Measurements from ENCODE around the gene MYLIP. TPM values are rescaled to one million over a fixed set of nuclear protein-coding genes. Genes with fewer than 3 reads are reported as not detected.

MYLIP gene
- total RNA-seq, 4 donors from 2014 or later, result 33.5 to 61.8 (median 35.3) TPM

DNA sequence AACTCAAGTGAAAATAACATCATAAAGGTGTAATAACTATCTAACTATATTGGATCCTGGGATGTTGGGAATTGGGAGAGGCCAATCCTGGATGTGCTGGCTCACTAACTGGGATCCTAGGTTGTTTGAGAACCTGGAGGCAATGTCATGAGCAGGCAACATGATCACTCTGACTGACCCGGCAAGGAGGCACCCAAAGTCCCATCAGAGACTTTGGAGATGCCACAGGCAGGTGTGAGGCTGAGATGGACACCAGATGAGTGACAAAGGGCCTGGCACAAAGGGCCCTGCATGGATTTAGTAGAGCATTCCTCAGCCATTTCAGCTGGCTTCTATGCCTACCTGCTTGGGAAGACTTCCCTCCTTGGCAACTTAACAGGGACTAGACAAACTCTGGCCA is 38.4 kb upstream of the MYLIP start:
- 100% methylated on average over 1 of the region's 1 CpG for WGBS
- intact Hi-C loops (cut with DNase I), result no loop called here

DNA sequence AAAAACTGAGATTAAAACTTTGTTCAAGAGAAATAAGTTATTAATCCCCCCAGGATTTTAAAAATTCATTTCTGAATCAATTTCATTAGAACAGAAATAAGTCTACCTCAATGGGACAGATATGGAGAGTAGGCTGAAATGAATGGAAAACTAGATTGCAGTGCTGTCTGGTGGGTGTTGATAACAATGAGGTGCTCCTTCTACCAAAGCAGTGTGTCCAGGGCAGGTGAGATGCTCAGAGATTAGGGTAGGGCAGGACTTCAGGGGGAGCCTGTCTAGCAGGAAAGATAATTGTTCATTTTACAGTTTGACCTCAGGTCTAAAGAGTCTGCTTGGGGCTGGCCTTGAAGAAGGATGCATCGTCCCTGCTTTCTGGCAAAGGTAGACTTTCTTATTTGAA is 38.0 kb upstream of the MYLIP start:
- no peak overlapping the region for H3K4me3 ChIP-seq
- TF ChIP-seq POLR2A (IDR thresholded peaks at IDR 0.05; ENCODE audit: low read depth), result no peak
- TF ChIP-seq POLR2AphosphoS5 (IDR thresholded peaks at IDR 0.05), result no peak
- no peak for TF ChIP-seq EP300 (IDR thresholded peaks at IDR 0.05)
- TF ChIP-seq, protein P1, sequence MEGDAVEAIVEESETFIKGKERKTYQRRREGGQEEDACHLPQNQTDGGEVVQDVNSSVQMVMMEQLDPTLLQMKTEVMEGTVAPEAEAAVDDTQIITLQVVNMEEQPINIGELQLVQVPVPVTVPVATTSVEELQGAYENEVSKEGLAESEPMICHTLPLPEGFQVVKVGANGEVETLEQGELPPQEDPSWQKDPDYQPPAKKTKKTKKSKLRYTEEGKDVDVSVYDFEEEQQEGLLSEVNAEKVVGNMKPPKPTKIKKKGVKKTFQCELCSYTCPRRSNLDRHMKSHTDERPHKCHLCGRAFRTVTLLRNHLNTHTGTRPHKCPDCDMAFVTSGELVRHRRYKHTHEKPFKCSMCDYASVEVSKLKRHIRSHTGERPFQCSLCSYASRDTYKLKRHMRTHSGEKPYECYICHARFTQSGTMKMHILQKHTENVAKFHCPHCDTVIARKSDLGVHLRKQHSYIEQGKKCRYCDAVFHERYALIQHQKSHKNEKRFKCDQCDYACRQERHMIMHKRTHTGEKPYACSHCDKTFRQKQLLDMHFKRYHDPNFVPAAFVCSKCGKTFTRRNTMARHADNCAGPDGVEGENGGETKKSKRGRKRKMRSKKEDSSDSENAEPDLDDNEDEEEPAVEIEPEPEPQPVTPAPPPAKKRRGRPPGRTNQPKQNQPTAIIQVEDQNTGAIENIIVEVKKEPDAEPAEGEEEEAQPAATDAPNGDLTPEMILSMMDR (IDR thresholded peaks at IDR 0.05), result no peak
- H3K36me3 ChIP-seq, result no peaks in the 10 kb centered on the region
- no peak overlapping the region for H3K27ac ChIP-seq (replicated peaks in 1 of 4)
- 91% methylated on average over 1 of the region's 1 CpG for WGBS
- H3K4me1 ChIP-seq, result no peaks in the 10 kb centered on the region
- H3K27me3 ChIP-seq, result no peaks in the 10 kb centered on the region
- no peaks in the 10 kb centered on the region for H3K9me3 ChIP-seq
- DNase-seq (ENCODE audit: extremely low spot score), result no peak
- intact Hi-C loops (cut with DNase I), result no loop called here

More for the DNA sequence above, 38.4 kb upstream of the MYLIP start:
- Histone ChIP-seq H3K36me3 (no peaks in the 10 kb centered on the region), H3K4me1 (no peaks in the 10 kb centered on the region), H3K27me3 (no peaks in the 10 kb centered on the region), H3K4me3 (no peak overlapping the region), H3K27ac (replicated peaks in 1 of 4) (no peak overlapping the region), H3K9me3 (no peaks in the 10 kb centered on the region)
- TF ChIP-seq EP300 (IDR thresholded peaks at IDR 0.05) (no peak), POLR2A (IDR thresholded peaks at IDR 0.05; ENCODE audit: low read depth) (no peak), POLR2AphosphoS5 (IDR thresholded peaks at IDR 0.05) (no peak)
- TF ChIP-seq, protein P1 (IDR thresholded peaks at IDR 0.05), result no peak
- DNase-seq (ENCODE audit: extremely low spot score), result no peak

DNA sequence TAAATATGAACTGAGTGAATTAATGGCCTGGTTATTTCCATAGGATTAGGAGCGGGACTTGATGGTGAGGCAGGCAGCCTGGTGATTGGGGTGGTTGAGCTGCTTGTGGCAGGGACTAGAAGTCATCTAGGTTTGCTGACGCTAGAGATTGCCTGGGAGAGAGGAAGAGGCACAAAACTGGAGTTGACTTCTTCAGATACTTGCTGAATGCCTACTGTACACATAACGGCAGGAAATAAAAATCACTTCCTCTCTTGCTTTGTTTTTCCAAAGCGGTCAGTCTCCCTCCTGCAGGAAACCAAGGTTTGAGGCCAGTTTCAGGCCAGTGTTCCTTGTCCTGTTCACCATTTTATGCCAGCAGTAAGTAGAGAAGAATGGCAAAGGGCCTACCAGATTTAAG is 36.7 kb upstream of the MYLIP start:
- intact Hi-C loops (cut with DNase I), result no loop called here
- Histone ChIP-seq H3K36me3 (no peaks in the 10 kb centered on the region), H3K4me1 (no peaks in the 10 kb centered on the region), H3K27ac (replicated peaks in 1 of 4) (no peak overlapping the region), H3K4me3 (no peak overlapping the region), H3K9me3 (no peaks in the 10 kb centered on the region), H3K27me3 (no peaks in the 10 kb centered on the region)
- TF ChIP-seq POLR2AphosphoS5 (IDR thresholded peaks at IDR 0.05) (no peak), EP300 (IDR thresholded peaks at IDR 0.05) (no peak), POLR2A (IDR thresholded peaks at IDR 0.05; ENCODE audit: low read depth) (no peak)
- TF ChIP-seq, protein P1 (IDR thresholded peaks at IDR 0.05), result no peak
- 79% methylated on average over 4 of the region's 4 CpGs for WGBS
- DNase-seq (ENCODE audit: extremely low spot score), result no peak

DNA sequence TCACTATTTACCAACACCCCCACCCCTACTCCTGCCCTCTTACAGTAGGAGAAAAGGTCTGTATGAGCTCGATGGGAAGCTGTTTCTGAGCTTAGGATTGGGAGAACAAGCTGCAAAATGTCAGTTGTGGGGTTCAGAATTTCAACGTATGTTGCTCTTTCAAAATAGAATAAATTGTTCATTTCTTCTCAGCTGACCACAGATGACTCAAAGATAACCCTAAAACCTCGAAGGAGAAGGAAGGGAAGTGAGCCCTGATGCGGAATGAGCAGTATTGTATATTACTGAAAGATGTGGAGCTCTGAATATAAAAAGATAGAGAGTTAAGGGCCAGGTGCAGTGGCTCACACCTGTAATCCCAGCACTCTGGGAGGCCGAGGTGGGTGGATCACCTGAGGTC is 35.9 kb upstream of the MYLIP start:
- H3K4me1 ChIP-seq, result no peaks in the 10 kb centered on the region

DNA sequence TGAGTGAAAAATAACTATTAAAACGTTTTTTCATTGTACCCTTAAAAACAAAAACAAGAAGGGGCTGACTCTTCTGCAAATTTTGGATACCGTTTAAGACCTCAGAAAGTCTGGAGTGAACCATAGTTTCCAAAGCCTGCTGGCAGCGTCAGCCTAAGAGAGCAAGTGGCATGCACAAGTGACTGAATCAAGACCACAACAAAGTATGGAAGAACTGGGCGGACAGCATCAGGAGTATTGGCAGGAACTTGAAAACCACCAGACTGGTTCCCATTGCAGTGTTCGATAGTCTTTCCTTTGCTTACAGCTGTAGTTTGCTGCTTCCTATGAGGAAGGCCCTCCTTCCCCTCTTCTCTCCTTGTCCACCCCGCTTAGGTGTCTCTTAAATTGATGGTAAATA is 33.7 kb upstream of the MYLIP start:
- no peak overlapping the region for H3K27ac ChIP-seq (replicated peaks in 1 of 4)
- 81% methylated on average over 6 of the region's 6 CpGs for WGBS
- TF ChIP-seq, protein P1 (IDR thresholded peaks at IDR 0.05), result no peak
- no peak for TF ChIP-seq POLR2AphosphoS5 (IDR thresholded peaks at IDR 0.05)
- TF ChIP-seq EP300 (IDR thresholded peaks at IDR 0.05), result no peak
- no peak for TF ChIP-seq POLR2A (IDR thresholded peaks at IDR 0.05; ENCODE audit: low read depth)
- H3K9me3 ChIP-seq, result no peaks in the 10 kb centered on the region
- DNase-seq (ENCODE audit: extremely low spot score), result no peak
- intact Hi-C loops (cut with DNase I), result no loop called here
- H3K36me3 ChIP-seq, result no peaks in the 10 kb centered on the region
- no peak overlapping the region for H3K4me3 ChIP-seq
- no peaks in the 10 kb centered on the region for H3K4me1 ChIP-seq
- H3K27me3 ChIP-seq, result no peaks in the 10 kb centered on the region

More for the DNA sequence above, 35.9 kb upstream of the MYLIP start:
- H3K27ac ChIP-seq (replicated peaks in 1 of 4), result no peak overlapping the region
- intact Hi-C loops (cut with DNase I), result no loop called here
- no peak for TF ChIP-seq POLR2AphosphoS5 (IDR thresholded peaks at IDR 0.05)
- TF ChIP-seq EP300 (IDR thresholded peaks at IDR 0.05), result no peak
- DNase-seq (ENCODE audit: extremely low spot score), result no peak
- H3K4me3 ChIP-seq, result no peak overlapping the region
- WGBS, result 82% methylated on average over 5 of the region's 5 CpGs
- H3K27me3 ChIP-seq, result no peaks in the 10 kb centered on the region
- H3K36me3 ChIP-seq, result no peaks in the 10 kb centered on the region
- no peaks in the 10 kb centered on the region for H3K9me3 ChIP-seq
